GM12873 (cell line): Measurements from ENCODE around the gene PTPRF.

ENCODE experiments used
- TF ChIP-seq, protein P1 (sequence below): IDR thresholded peaks from 2 replicates; pipeline ENCODE4 v1.5.1; 2012; ENCODE audit warnings: low read depth, mild to moderate bottlenecking, moderate library complexity, low read length, control low read depth; ENCODE audit not compliant: insufficient read depth; ENCODE audit errors: missing control alignments

PTPRF gene

DNA sequence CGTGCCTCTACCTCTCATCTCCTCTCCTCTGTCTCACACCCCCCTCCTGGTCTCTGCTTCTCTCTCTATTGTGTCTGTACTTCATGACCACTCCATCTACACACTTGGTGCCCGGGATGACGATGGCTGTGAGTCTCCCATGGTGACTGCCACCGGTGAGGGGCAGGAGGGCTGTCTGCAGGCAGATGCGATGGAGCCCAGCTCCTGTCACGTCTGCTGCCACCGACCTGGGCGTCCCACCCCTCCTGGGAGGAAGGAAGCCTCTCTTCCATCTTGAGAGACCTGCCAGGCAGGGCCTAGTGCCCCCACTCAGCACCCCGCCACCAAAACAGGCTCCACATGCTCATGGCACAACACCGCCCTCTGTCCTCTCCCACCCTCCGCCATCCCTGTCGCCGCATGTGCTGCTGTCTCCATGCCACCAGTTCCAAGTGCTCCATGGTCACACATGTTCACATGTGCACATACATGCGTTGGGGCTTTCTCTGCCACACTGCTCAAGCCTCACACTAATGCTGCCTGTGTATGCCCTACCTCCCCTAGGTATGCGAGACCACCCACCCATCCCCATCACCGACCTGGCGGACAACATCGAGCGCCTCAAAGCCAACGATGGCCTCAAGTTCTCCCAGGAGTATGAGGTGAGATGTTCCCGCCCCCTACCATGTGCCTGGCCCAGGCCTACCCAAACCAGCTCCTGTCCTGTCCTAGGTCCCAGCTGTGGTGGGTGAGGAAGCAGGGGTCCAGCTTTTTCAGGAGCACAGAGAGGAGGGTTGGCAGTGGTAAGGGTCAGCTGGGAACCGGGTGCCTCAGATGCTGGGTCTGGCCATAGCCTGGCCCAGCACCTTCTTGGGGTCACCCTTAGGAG, 82.6 kb downstream of the PTPRF start:
- TF ChIP-seq, protein P1, sequence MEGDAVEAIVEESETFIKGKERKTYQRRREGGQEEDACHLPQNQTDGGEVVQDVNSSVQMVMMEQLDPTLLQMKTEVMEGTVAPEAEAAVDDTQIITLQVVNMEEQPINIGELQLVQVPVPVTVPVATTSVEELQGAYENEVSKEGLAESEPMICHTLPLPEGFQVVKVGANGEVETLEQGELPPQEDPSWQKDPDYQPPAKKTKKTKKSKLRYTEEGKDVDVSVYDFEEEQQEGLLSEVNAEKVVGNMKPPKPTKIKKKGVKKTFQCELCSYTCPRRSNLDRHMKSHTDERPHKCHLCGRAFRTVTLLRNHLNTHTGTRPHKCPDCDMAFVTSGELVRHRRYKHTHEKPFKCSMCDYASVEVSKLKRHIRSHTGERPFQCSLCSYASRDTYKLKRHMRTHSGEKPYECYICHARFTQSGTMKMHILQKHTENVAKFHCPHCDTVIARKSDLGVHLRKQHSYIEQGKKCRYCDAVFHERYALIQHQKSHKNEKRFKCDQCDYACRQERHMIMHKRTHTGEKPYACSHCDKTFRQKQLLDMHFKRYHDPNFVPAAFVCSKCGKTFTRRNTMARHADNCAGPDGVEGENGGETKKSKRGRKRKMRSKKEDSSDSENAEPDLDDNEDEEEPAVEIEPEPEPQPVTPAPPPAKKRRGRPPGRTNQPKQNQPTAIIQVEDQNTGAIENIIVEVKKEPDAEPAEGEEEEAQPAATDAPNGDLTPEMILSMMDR: no peak

DNA sequence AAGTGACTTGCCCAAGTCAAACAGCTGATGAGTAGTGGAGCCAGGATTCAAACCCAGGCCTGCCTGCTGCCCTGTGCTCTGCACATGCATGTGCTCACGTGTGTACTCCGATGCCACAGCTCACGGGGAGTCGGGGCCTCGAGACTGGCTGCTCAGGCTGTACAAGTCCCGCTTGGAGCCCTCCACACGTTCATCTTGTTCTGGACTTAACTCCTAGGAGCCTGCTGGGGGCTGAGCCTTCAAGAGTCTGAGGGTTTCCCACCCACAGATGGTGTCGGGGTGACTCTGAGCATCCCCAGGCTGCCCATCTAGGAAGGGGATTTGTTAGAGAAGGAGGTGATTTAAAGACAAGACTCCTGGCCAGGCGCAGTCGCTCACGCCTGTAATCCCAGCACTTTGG, 83.5 kb downstream of the PTPRF start:
- TF ChIP-seq, protein P1: no peak

GRCh38 chr1:43614891-43615290, 84.2 kb downstream of the PTPRF start:
- TF ChIP-seq, protein P1: no peak

DNA sequence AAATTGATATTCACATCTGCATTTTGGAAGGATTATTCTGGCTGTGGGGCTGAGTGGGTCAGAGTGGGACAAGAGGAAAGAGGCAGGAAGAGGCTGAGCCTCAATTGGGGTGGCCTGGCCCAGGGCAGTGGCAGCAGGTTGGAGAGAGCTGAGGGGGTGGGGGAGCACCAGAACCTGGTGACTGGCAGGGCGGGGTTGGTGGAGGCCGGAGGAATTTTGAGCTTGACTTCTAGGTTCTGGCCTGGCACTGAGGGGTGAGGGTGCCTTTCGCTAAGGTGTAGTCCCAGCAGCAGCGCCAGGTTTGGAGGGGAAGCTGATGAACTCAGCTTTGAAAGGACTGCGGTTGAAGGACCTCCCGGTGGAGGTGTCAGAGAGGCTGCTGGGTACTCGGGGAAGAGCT, 85.7 kb downstream of the PTPRF start:
- TF ChIP-seq, protein P1: no peak

- TF ChIP-seq, protein P1: no peak
These were observed 86.3 kb downstream of the PTPRF start for GRCh38 chr1:43617011-43617410.

GRCh38 chr1:43617668-43618067, 87.0 kb downstream of the PTPRF start:
- TF ChIP-seq, protein P1: no peak

DNA sequence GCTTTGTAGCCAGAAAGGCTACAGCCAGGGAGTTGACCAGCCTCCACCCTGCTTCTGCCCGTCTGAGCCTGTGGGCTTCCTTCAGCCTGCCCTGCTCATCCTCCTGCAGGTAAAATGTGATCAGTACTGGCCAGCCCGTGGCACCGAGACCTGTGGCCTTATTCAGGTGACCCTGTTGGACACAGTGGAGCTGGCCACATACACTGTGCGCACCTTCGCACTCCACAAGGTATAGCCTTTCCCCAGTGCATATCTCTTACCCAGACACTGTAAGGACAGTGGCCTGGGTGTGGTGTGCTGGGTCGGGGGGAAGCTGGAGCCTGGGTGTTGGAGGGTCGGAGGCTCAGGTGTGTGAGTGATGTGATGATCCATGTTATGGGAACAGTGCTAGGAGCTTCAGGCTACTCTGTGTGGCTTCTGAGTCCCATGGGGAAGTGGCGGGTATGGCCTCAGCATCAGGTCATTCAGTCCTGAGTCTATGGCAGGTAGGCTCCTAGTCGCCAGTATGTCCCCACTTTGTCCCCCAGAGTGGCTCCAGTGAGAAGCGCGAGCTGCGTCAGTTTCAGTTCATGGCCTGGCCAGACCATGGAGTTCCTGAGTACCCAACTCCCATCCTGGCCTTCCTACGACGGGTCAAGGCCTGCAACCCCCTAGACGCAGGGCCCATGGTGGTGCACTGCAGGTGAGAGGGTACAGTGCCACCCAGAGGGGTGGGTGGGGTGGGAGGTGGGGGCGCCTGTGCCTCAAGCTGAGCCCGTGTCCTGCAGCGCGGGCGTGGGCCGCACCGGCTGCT, 88.0 kb downstream of the PTPRF start:
- TF ChIP-seq, protein P1: no peak
